ENCODE data around the gene ZNF583. TPM values are rescaled to one million over a fixed set of nuclear protein-coding genes. Genes with fewer than 3 reads are reported as not detected.
A peak's percentile ranks its signal among the peaks of the same experiment; 100 is the strongest.

The ZNF583 gene
- total RNA-seq, 1 experiment from 2014 or later, result 6.3 TPM

- ChIA-PET CTCF (no interaction called here), POLR2A (ENCODE audit: low non-redundant PET) (no interaction called here)
- no peak for DNase-seq (ENCODE audit: low spot score)
- no TSS peak for BruUV-seq (replicated peaks)
- H3K9me3 ChIP-seq (ENCODE audit: low read depth, low read length, poor library complexity, severe bottlenecking), result peaks cover 3% of the 10 kb centered on the region
- no peaks in the 10 kb centered on the region for H3K36me3 ChIP-seq (ENCODE audit: insufficient read depth, low read length, poor library complexity, severe bottlenecking)
- intact Hi-C loops (cut with micrococcal nuclease; ENCODE audit: unreplicated experiment), result no loop called here
- no peak overlapping the region for H3K27ac ChIP-seq (ENCODE audit: low read depth, low read length, poor library complexity, severe bottlenecking)
- no peak overlapping the region for H3K4me3 ChIP-seq (ENCODE audit: low read depth, low read length, poor library complexity, severe bottlenecking)
- TF ChIP-seq CTCF (conservative IDR thresholded peaks at IDR 0.05; ENCODE audit: low read depth, low read length) (no peak), EZH2 (IDR thresholded peaks at IDR 0.05; ENCODE audit: borderline replicate concordance, low read depth, low read length, poor library complexity, severe bottlenecking) (no peak)
- H3K4me1 ChIP-seq (ENCODE audit: insufficient read depth, low read length, poor library complexity, severe bottlenecking), result no peaks in the 10 kb centered on the region
- H3K27me3 ChIP-seq (replicated peaks; ENCODE audit: insufficient read depth, low read depth, low read length, poor library complexity), result no peaks in the 10 kb centered on the region
Observed at GRCh38 chr19:56360841-56361240, 43.3 kb upstream of the ZNF583 start.

GRCh38 chr19:56367829-56368711 is 36.1 kb upstream of the ZNF583 start:
- H3K27ac ChIP-seq (ENCODE audit: low read depth, low read length, poor library complexity, severe bottlenecking), result peak overlapping the region; percentile 82
- DNase-seq (ENCODE audit: low spot score), result peak; percentile 96
- H3K36me3 ChIP-seq (ENCODE audit: insufficient read depth, low read length, poor library complexity, severe bottlenecking), result peaks cover 33% of the 10 kb centered on the region
- no peaks in the 10 kb centered on the region for H3K27me3 ChIP-seq (replicated peaks; ENCODE audit: insufficient read depth, low read depth, low read length, poor library complexity)
- ChIA-PET CTCF (interaction anchor here (0.6 to 1.0 kb wide), 2 partner anchors 35 to 107 kb away, joined by 3 to 4 read pairs; no protein-coding TSS in a partner anchor), POLR2A (ENCODE audit: low non-redundant PET) (interaction anchor here (0.6 kb wide), 1 partner anchor 1726 kb away, joined by 4 read pairs; no protein-coding TSS in a partner anchor)
- H3K4me1 ChIP-seq (ENCODE audit: insufficient read depth, low read length, poor library complexity, severe bottlenecking), result no peaks in the 10 kb centered on the region
- intact Hi-C loops (cut with micrococcal nuclease; ENCODE audit: unreplicated experiment), result no loop called here
- peak overlapping the region; percentile 64 for H3K4me3 ChIP-seq (ENCODE audit: low read depth, low read length, poor library complexity, severe bottlenecking)
- TF ChIP-seq EZH2 (IDR thresholded peaks at IDR 0.05; ENCODE audit: borderline replicate concordance, low read depth, low read length, poor library complexity, severe bottlenecking) (no peak), CTCF (conservative IDR thresholded peaks at IDR 0.05; ENCODE audit: low read depth, low read length) (no peak)
- no peaks in the 10 kb centered on the region for H3K9me3 ChIP-seq (ENCODE audit: low read depth, low read length, poor library complexity, severe bottlenecking)
- BruUV-seq (replicated peaks), result TSS peak; percentile 68

GRCh38 chr19:56369886-56370676 is 34.1 kb upstream of the ZNF583 start:
- BruUV-seq (replicated peaks), result no TSS peak
- intact Hi-C loops (cut with micrococcal nuclease; ENCODE audit: unreplicated experiment), result no loop called here
- Histone ChIP-seq H3K36me3 (ENCODE audit: insufficient read depth, low read length, poor library complexity, severe bottlenecking) (peaks cover 53% of the 10 kb centered on the region), H3K27ac (ENCODE audit: low read depth, low read length, poor library complexity, severe bottlenecking) (no peak overlapping the region), H3K27me3 (replicated peaks; ENCODE audit: insufficient read depth, low read depth, low read length, poor library complexity) (no peaks in the 10 kb centered on the region), H3K4me1 (ENCODE audit: insufficient read depth, low read length, poor library complexity, severe bottlenecking) (no peaks in the 10 kb centered on the region), H3K4me3 (ENCODE audit: low read depth, low read length, poor library complexity, severe bottlenecking) (no peak overlapping the region), H3K9me3 (ENCODE audit: low read depth, low read length, poor library complexity, severe bottlenecking) (peaks cover 1% of the 10 kb centered on the region)
- no peak for DNase-seq (ENCODE audit: low spot score)
- CTCF ChIA-PET, result interaction anchor here (0.6 kb wide), 1 partner anchor 343 kb away, joined by 3 read pairs; no protein-coding TSS in a partner anchor
- POLR2A ChIA-PET (ENCODE audit: low non-redundant PET), result no interaction called here
- no peak for TF ChIP-seq CTCF (conservative IDR thresholded peaks at IDR 0.05; ENCODE audit: low read depth, low read length)
- TF ChIP-seq EZH2 (IDR thresholded peaks at IDR 0.05; ENCODE audit: borderline replicate concordance, low read depth, low read length, poor library complexity, severe bottlenecking), result no peak
